ENCODE results near the gene LLGL2. TPM values are rescaled to one million over a fixed set of nuclear protein-coding genes. Genes with fewer than 3 reads are reported as not detected.
"Not testable (repeated sequence)": the region's sequence is repeated elsewhere in the genome, so short reads cannot be mapped to it uniquely, and the experiment has no call there.

Gene LLGL2
- total RNA-seq, 1 donor from 2014 or later, result 21.6 TPM

- intact Hi-C loops (cut with micrococcal nuclease), result loop anchor here (1.0 kb wide), 10 partner anchors 65 to 389 kb away; partner anchors contain the start of genes ACOX1, LLGL2, RECQL5 and SAP30BP
These were observed 64.4 kb downstream of the LLGL2 start for GRCh38 chr17:75589919-75590303.

- intact Hi-C loops (cut with micrococcal nuclease), result no loop called here
These were observed 64.8 kb downstream of the LLGL2 start for GRCh38 chr17:75590314-75590761.

GRCh38 chr17:75590849-75591721 lies 65.6 kb downstream of the LLGL2 start:
- intact Hi-C loops (cut with micrococcal nuclease), result no loop called here

- intact Hi-C loops (cut with micrococcal nuclease), result no loop called here
These were observed 66.3 kb downstream of the LLGL2 start for GRCh38 chr17:75591722-75592302.

- intact Hi-C loops (cut with micrococcal nuclease), result no loop called here
These were observed 67.0 kb downstream of the LLGL2 start for GRCh38 chr17:75592348-75593020.

- intact Hi-C loops (cut with micrococcal nuclease), result not testable (repeated sequence)
These were observed 67.9 kb downstream of the LLGL2 start for GRCh38 chr17:75593430-75593829.

- intact Hi-C loops (cut with micrococcal nuclease), result no loop called here
These were observed 69.2 kb downstream of the LLGL2 start for GRCh38 chr17:75594499-75595283.

GRCh38 chr17:75595284-75595919 lies 69.9 kb downstream of the LLGL2 start:
- intact Hi-C loops (cut with micrococcal nuclease), result no loop called here

GRCh38 chr17:75595920-75596313 lies 70.4 kb downstream of the LLGL2 start:
- intact Hi-C loops (cut with micrococcal nuclease), result no loop called here

- intact Hi-C loops (cut with micrococcal nuclease), result no loop called here
These were observed 71.0 kb downstream of the LLGL2 start for GRCh38 chr17:75596320-75597087.

- intact Hi-C loops (cut with micrococcal nuclease), result loop anchor here (1.0 kb wide), 1 partner anchor 149 kb away; no protein-coding TSS in a partner anchor
These were observed 75.8 kb downstream of the LLGL2 start for GRCh38 chr17:75601057-75601987.

GRCh38 chr17:75602644-75603043 lies 77.1 kb downstream of the LLGL2 start:
- intact Hi-C loops (cut with micrococcal nuclease), result no loop called here

GRCh38 chr17:75603123-75603522 lies 77.6 kb downstream of the LLGL2 start:
- intact Hi-C loops (cut with micrococcal nuclease), result no loop called here

GRCh38 chr17:75604034-75604695 lies 78.7 kb downstream of the LLGL2 start:
- intact Hi-C loops (cut with micrococcal nuclease), result no loop called here

GRCh38 chr17:75605790-75606189 lies 80.3 kb downstream of the LLGL2 start:
- intact Hi-C loops (cut with micrococcal nuclease), result no loop called here

GRCh38 chr17:75607086-75607485 lies 81.6 kb downstream of the LLGL2 start:
- intact Hi-C loops (cut with micrococcal nuclease), result no loop called here

- intact Hi-C loops (cut with micrococcal nuclease), result no loop called here
These were observed 84.8 kb downstream of the LLGL2 start for GRCh38 chr17:75610103-75610984.

Measured in T-helper 1 cell treated with Interleukin-12 subunit alpha and Interleukin-12 subunit beta and Interleukin-4 antibody, amounts not matched to agents 30 ng/mL and 1 ng/mL, for 36 hours (primary cell).